Activated CD8-positive, alpha-beta memory T cell treated with anti-CD3 and anti-CD28 coated beads, Interleukin-2, amount 50 U/mL, for 48 hours (primary cell): ENCODE data around the gene ALG12.
A peak's percentile ranks its signal among the peaks of the same experiment; 100 is the strongest.

ENCODE experiments used
- DNase-seq: peaks from one replicate; pipeline ENCODE4 v3.0.0-alpha.2; 2020

The ALG12 gene

GRCh38 chr22:49917974-49918910 lies at the start of gene ALG12, which contains the start of gene CRELD2:
Gene ALG12 (minus strand): TSS chr22:49918438. CDS start chr22:49913765, 4,673 bp downstream.
Gene CRELD2 (plus strand): TSS chr22:49918634. CDS start chr22:49918770, 136 bp downstream.
- peak; percentile 98 for DNase-seq

GRCh38 chr22:49967706-49968208 lies 49.5 kb upstream of the ALG12 start:
- peak; percentile 51 for DNase-seq

GRCh38 chr22:49966774-49967705 lies 48.8 kb upstream of the ALG12 start:
- DNase-seq: peak; percentile 68

- no peak for DNase-seq
These were observed 48.0 kb upstream of the ALG12 start for GRCh38 chr22:49966041-49966773.

- peak; percentile 70 for DNase-seq
These were observed 47.1 kb upstream of the ALG12 start for GRCh38 chr22:49965091-49966040.

- DNase-seq: peak; percentile 63
These were observed 46.2 kb upstream of the ALG12 start for GRCh38 chr22:49964136-49965090.

GRCh38 chr22:49963647-49964026 lies 45.4 kb upstream of the ALG12 start:
- peak; percentile 53 for DNase-seq

- peak; percentile 59 for DNase-seq
These were observed 44.8 kb upstream of the ALG12 start for GRCh38 chr22:49962751-49963646.

- peak; percentile 90 for DNase-seq
These were observed 43.9 kb upstream of the ALG12 start for GRCh38 chr22:49962012-49962750.

- peak; percentile 77 for DNase-seq
These were observed 43.4 kb upstream of the ALG12 start for GRCh38 chr22:49961601-49962011.

- peak; percentile 79 for DNase-seq
These were observed 42.9 kb upstream of the ALG12 start for GRCh38 chr22:49961005-49961600.

GRCh38 chr22:49960159-49961004 lies 42.1 kb upstream of the ALG12 start, which contains the start of gene PIM3:
Gene PIM3 (plus strand): TSS chr22:49960772. CDS start chr22:49960948, 176 bp downstream.
- peak; percentile 95 for DNase-seq

GRCh38 chr22:49959782-49960158 lies 41.5 kb upstream of the ALG12 start:
- peak; percentile 79 for DNase-seq

GRCh38 chr22:49958931-49959781 lies 40.9 kb upstream of the ALG12 start:
- DNase-seq: no peak

GRCh38 chr22:49958366-49958921 lies 40.2 kb upstream of the ALG12 start:
- no peak for DNase-seq
